ENCODE results near the gene RPS6KA1.
"Not testable (repeated sequence)": the region's sequence is repeated elsewhere in the genome, so short reads cannot be mapped to it uniquely, and the experiment has no call there.

The RPS6KA1 gene

DNA sequence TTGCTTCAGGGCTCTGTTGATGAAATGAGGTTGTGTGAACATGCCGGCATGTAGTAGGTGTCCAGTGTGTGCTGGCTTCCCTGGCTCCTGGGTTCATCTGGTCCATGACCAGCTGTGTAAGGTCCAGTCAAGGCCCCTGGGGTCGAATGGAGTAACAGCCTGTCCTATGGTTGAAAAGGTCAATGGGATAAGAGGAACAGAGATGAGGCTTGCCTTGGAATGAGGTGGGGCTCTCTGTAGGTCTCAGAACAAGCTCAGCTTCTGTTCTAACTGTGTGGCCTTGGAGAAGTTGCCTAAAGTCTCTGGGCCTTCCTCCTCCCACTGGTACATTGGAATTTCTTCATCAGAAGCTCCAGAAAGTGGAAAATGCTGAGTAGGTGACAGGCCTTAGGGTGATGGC is 26.6 kb downstream of the RPS6KA1 start:
- DNase-seq: no peak

DNA sequence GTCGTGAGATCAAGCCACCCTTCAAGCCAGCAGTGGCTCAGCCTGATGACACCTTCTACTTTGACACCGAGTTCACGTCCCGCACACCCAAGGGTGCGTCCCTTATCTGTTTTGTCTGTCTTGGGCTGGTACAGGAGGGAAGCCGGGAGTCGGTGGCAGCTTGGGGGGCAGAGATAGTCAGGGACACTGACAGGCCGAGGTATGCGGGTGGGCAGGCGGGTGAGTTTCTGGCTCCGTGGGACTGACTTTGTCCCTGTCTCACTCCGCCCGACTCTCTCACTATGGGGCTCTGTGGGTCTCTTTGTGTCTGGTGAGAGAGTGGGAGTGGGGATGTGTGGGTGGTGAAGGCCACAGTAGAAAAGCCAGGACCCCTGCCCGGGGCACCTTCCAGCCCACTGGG is 27.4 kb downstream of the RPS6KA1 start:
- no peak for DNase-seq

DNA sequence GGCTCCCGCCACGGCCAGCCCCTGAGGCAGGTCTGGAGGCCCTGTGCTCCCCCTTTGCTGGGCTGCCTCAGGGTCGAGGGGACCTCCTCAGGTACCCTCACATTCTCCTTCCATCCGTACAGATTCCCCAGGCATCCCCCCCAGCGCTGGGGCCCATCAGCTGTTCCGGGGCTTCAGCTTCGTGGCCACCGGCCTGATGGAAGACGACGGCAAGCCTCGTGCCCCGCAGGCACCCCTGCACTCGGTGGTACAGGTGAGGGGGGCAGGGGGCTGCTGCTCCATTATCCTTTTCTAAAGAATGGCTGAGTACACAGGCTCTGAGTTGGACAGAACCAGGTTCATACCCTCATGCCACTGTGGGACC is 29.1 kb downstream of the RPS6KA1 start:
- no peak for DNase-seq

DNA sequence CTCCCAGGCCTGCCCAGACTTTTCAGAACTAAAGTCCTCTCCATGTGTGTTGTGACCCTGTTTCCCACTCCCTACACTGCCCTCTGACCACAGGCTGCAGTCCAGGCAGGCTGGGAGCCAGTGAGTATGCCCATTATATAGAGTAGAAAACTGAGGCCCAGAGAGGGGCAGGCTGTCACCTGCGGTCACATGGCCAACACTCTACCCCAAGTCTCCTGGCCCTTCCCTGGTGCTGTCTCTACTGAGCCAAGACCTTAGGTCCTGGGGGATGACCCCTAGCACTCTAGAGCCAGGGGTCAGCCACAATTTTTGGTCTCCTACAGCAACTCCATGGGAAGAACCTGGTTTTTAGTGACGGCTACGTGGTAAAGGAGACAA is 30.8 kb downstream of the RPS6KA1 start:
- no peak for DNase-seq

DNA sequence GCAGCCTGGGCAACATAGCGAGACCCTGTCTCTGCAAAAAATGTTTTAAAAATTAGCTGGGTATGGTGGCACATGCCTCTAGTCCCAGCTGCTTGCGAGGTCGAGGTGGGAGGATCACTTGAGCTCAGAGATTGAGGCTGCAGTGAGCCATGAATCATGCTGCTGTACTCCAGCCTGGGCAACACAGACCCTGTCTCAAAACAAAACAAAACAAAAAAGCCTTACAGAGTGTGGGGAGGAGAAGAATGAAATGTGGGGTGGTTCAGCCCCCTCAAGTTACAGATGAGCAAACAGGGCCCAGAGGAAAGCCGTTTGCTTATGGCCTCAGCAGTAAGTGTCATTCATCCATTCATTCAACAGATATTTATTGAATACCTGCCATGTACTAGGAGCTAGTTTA is 40.7 kb downstream of the RPS6KA1 start:
- no peak for DNase-seq

DNA sequence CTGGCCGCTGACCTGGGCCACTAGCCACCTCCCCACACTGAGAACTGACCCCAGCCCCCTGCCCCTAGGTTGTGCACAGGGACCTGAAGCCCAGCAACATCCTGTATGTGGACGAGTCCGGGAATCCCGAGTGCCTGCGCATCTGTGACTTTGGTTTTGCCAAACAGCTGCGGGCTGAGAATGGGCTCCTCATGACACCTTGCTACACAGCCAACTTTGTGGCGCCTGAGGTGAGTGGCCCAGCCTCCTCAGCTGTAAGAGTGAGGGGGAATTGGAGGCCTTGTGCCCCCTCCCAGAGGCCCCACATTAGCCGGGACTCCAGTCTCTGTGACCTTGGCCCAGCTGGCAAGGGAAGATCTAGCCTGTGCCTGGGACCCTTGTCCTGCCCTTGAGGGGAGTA is 41.8 kb downstream of the RPS6KA1 start:
- no peak for DNase-seq

DNA sequence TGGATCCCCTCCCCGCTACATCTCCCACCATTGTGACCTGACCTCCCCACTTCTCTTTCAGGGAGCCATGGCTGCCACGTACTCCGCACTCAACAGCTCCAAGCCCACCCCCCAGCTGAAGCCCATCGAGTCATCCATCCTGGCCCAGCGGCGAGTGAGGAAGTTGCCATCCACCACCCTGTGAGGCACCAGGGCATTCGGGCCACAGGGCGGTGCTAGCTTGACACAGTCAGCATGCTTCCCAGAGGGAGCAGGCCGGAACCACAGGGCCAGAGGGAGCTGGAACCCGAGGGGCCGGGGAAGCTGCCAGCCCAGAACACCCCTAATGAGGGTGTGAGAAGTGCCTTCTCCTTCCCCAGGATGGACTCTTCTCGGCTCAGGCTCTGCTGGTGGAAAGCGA is 44.5 kb downstream of the RPS6KA1 start:
- DNase-seq: no peak

- no peak for DNase-seq
Measured at GRCh38 chr1:26574719-26575251, 45.2 kb downstream of the RPS6KA1 start.

DNA sequence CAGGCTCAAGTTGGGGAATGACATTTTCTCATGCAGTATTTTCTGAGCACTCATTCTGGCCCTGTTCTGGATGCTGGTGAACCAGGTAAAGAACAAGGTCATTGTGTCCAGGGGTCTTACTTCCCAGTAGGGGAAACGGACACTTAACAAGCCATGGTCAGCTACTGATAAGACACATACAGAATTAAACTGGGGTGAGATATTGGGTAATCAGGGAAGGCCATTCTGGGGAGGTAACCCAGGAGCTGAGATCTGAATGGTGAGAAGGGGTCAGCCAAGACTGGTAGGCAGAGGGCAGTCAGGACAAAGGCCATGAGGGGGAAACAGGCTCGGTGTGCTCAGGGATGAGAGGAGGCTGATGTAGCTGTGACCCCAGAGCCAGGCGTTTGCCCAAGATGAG is 45.8 kb downstream of the RPS6KA1 start:
- DNase-seq: no peak

GRCh38 chr1:26578167-26578566 is 48.6 kb downstream of the RPS6KA1 start:
- no peak for DNase-seq

- no peak for DNase-seq
Measured at GRCh38 chr1:26579681-26580111, 50.1 kb downstream of the RPS6KA1 start.

GRCh38 chr1:26580116-26580515 is 50.6 kb downstream of the RPS6KA1 start:
- DNase-seq: no peak

DNA sequence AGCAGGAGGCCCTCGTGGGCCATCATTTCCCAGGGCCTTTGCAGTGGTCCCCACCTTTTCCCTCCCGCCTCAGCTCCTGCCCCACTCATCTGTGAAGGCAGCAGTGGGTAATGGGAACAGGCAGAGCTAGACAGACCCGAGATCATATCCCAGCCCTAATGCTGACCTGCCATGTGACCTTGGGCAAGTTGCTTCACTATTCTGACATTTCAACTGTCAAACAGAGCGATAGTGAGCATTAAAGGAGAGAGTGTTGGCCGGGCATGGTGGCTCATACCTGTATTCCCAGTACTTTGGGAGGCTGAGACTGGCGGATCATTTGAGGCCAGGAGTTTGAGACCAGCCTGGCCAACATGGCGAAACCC is 51.7 kb downstream of the RPS6KA1 start:
- DNase-seq: no peak

GRCh38 chr1:26582053-26582835 is 52.7 kb downstream of the RPS6KA1 start:
- no peak for DNase-seq

DNA sequence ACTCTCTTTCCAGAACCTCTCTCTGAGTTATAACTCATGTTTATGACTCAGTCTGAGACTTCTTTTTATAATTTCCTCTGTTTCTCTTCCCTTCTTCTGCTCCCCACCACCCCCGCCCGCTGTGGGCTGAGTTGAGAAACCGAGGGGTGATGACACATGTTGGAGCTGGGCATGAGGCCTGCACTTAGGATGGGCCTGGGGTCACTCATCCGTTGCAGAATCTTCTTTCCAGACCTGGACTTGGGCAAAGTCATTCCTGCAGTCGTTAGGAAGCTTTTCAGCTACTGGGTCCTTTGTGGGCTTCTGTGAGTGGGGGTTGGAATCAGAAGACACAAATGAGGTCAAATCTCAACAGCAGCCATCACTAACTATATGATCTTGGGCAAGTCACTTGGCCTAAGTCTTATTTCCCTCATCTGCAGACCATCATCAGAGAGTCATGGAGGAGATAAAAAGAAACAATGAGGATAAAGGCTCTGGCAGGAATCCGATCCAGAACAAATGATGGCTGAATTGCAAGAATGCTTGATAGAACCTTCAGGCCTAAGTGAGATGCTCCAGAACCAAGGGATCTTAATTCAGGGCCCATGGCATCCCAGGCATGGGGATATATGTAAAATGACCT is 53.4 kb downstream of the RPS6KA1 start:
- peak; percentile 20 for DNase-seq

DNA sequence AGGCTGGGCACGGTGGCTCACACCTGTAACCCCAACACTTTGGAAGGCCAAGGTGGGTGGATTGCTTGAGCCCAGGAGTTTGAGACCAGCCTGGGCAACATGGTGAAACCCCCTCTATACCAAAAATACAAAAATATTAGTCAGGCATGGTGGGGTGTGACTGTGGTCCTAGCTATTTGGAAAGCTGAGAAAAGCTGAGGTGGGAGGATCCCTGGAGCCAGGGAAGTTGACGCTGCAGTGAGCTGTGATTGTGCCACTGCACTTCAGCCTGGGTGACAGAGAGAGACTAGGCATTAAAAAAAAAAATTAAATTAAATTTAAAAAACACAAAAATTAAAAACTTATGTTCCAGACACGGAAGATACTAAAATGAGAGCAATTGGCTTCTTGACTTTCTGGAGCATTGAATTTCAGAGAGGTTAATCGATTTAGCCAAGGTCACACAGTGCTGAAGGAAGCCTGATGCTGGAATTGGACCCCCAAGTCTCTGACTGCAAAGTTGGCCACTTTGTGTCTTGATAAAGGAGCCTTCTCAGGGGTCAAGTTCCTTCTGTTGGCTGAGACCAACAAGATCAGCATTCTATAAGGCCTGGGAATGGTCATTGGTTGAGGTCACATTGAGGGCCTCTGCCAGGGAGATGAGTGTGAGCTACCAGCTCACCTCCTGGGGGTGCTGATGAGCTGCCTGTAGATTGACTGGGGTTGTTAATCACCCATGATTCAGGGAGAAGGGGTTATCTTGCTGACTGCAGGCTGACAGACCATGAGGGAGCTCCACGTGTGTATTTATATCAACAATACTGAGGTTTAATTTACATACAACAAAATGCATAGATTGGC is 54.3 kb downstream of the RPS6KA1 start:
- no peak for DNase-seq

DNA sequence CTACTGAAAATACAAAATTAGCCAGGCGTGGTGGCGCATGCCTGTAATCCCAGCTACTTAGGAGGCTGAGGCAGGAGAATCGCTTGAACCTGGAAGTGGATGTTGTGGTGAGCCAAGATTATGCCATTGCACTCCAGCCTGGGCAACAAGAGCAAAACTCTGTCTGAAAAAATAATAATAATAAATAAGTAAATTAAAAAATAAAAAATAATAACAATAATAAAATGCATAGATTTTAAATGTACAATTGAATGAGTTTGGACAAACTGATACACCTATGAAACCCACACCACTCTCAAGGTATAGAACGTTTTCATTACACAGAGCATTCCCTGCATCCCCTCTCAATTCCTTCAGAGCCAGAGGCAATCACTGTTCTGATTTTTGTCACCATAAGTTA is 55.0 kb downstream of the RPS6KA1 start:
- not testable (repeated sequence) for DNase-seq

- DNase-seq: no peak
Measured at GRCh38 chr1:26585471-26585870, 55.9 kb downstream of the RPS6KA1 start.

DNA sequence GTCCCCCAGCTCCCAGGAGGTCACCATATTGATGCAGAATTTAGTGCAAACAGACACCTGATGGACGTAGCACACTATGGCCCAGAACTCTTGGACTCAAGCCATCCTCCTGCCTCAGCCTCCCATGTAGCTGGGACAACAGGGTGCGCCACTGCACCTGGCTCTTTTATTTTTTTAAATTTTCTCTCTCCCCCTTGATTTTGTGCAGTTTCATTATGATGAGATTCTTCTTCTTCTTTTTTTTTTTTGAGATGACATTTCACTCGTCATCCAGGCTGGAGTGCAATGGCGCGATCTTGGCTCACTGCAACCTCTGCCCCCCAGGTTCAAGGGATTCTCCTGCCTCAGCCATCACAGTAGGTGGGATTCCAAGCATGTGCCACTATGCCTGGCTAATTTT is 63.8 kb downstream of the RPS6KA1 start:
- no peak for DNase-seq

- not testable (repeated sequence) for DNase-seq
Measured at GRCh38 chr1:26594593-26594992, 65.0 kb downstream of the RPS6KA1 start.

DNA sequence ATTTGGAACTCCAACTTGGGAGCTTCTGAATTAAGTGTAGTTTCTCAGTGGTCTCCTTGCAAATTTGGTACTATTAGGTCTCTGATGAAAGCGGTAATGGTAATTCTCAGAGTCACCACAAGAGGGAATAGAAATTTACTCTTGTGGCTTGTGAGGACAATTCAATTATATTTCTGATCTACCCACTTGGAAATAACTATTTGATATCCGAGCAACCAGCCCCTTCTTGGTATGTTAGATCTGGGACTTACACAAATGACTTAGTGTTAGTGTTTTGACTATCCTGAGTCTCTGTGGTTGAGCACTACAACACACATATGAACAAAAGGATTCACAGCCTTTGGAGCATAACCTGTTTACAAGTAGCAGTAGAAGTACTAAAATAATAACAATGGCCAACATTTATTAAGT is 68.1 kb downstream of the RPS6KA1 start:
- DNase-seq: peak; percentile 63

DNA sequence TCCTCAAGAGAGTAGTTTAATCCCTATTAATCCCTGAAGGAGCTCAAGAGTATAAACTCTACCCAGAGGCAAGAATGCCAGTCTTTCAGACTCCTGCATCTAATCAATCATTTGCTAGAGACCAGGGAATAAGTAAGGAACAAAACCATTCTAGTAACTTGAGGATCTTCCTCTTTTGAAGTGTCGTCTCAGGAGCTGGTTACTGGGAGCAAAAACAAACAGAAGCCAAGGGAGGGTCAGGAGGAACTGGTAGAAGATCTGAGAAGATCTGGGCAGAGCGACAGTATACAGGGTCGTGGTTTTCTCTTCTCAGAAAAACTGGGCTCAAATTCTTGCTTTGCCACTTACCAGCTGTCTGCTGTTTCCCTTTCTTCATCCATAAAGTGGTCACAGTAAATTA is 69.3 kb downstream of the RPS6KA1 start:
- no peak for DNase-seq

DNA sequence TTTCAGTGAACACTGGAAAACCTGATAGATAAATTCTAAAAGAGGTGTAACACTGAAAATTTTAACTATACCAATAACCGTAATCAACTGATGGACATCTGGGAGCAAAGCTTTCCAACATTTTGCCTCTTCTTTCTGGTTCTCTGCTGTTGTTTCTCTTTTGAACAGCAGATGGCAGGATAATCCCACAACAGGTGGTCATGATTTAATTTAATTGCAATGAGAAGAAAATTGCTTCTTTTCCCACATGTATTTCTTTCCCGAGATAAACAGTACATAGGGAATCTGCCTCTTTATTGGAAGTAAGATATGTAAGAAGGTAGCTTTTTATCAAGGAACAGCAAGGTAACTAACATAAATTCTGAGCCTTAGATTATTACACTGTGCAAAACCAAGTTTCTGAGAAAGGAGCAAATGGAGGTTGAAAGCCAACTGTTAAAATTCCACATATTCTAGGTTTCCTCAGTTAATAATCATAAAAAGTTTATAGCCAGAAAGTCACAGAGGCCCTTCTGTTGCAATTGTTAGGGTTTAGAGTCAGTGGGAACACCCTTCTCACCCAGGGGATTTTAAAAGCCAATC is 72.9 kb downstream of the RPS6KA1 start:
- DNase-seq: peak; percentile 72
